Prostate gland (tissue), 2 donors: ENCODE results near the gene DDX3X.

Source experiments
- CTCF ChIP-seq, 4 experiments: fragments of 200-600 bp in 2 of 4; fragments of 450-650 bp in 2 of 4; sonication (generic) in 2 of 4; IDR thresholded peaks; 1 replicate in 3 of 4; 2 replicates in 1 of 4; pipeline ENCODE4 v1.5.1; 2016 to 2019; ENCODE audit warnings: antibody characterized with exemption in 4 of 4, mild to moderate bottlenecking in 2 of 4, moderate library complexity in 2 of 4
- POLR2A ChIP-seq: fragments of 450-650 bp; IDR thresholded peaks from one replicate; pipeline ENCODE4 v1.6.1; 2016; ENCODE audit warnings: antibody characterized with exemption, mild to moderate bottlenecking

GRCh38 chrX:41384051-41384705, 50.2 kb downstream of the DDX3X start:
- TF ChIP-seq CTCF (IDR thresholded peaks at IDR 0.05): no peak
- no peak for TF ChIP-seq POLR2A
